ENCODE measurements around the gene SH2D7.

SH2D7 gene

DNA sequence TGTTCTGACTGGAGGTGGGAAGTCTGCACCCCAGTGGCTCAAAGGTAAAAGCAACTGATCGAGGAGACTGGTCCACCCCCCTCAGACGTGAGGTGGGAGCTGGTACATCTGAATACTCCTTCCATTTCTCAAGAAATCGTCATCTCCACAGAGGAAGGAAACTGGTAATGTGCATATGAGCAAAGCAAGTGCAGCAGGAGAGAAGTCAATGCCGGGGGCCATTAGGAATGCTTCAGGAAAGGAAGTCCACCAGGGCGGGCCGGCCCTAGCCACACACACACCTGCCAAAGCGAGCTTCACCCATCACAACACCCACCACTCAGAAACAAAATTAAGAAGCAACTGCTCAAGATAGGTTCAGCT, 23.3 kb upstream of the SH2D7 start (continued):
- TF ChIP-seq, protein P1, sequence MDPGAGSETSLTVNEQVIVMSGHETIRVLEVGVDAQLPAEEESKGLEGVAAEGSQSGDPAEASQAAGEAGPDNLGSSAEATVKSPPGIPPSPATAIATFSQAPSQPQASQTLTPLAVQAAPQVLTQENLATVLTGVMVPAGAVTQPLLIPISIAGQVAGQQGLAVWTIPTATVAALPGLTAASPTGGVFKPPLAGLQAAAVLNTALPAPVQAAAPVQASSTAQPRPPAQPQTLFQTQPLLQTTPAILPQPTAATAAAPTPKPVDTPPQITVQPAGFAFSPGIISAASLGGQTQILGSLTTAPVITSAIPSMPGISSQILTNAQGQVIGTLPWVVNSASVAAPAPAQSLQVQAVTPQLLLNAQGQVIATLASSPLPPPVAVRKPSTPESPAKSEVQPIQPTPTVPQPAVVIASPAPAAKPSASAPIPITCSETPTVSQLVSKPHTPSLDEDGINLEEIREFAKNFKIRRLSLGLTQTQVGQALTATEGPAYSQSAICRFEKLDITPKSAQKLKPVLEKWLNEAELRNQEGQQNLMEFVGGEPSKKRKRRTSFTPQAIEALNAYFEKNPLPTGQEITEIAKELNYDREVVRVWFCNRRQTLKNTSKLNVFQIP (CRISPR knock-in tag; IDR thresholded peaks at IDR 0.05; ENCODE audit: borderline replicate concordance, low read depth) = no peak
- TF ChIP-seq ZNF565 (CRISPR knock-in tag; conservative IDR thresholded peaks at IDR 0.05; ENCODE audit: low read depth) = no peak

DNA sequence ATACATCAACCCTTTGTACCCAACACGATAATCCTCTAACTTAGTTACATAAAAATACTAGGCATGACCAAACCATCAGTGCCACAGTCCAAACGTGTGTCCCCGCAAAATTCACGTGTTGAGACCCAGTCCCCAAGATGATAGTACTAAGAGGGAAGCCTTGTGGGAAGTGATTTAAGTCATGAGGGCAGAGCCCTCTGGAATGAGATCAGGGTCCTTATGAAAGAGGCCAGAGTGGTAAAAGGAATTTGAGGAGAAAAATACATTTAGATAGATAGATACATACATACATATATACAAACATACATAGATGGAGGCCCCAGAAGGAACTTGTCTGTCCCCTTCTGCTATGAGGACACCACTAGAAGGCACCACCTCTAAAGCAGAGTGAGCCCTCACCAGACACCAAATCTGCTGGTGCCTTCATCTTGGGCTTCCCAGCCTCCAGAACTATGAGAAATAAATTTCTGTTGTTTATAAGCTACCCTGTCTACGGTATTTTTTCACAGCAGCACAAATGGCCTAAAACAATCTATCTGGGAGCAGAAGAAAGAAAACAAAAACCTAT, 22.8 kb upstream of the SH2D7 start:
- TF ChIP-seq, protein P1 (CRISPR knock-in tag; IDR thresholded peaks at IDR 0.05; ENCODE audit: borderline replicate concordance, low read depth) = no peak
- no peak for TF ChIP-seq OSR1 (CRISPR knock-in tag; IDR thresholded peaks at IDR 0.05)
- no peak for TF ChIP-seq ZFP3 (CRISPR knock-in tag; IDR thresholded peaks at IDR 0.05)
- TF ChIP-seq CSDC2 (CRISPR knock-in tag; IDR thresholded peaks at IDR 0.05) = no peak
- TF ChIP-seq, protein P2, sequence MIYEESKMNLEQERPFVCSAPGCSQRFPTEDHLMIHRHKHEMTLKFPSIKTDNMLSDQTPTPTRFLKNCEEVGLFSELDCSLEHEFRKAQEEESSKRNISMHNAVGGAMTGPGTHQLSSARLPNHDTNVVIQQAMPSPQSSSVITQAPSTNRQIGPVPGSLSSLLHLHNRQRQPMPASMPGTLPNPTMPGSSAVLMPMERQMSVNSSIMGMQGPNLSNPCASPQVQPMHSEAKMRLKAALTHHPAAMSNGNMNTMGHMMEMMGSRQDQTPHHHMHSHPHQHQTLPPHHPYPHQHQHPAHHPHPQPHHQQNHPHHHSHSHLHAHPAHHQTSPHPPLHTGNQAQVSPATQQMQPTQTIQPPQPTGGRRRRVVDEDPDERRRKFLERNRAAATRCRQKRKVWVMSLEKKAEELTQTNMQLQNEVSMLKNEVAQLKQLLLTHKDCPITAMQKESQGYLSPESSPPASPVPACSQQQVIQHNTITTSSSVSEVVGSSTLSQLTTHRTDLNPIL (CRISPR knock-in tag; IDR thresholded peaks at IDR 0.05; ENCODE audit: low read depth) = no peak
- TF ChIP-seq, protein P3, sequence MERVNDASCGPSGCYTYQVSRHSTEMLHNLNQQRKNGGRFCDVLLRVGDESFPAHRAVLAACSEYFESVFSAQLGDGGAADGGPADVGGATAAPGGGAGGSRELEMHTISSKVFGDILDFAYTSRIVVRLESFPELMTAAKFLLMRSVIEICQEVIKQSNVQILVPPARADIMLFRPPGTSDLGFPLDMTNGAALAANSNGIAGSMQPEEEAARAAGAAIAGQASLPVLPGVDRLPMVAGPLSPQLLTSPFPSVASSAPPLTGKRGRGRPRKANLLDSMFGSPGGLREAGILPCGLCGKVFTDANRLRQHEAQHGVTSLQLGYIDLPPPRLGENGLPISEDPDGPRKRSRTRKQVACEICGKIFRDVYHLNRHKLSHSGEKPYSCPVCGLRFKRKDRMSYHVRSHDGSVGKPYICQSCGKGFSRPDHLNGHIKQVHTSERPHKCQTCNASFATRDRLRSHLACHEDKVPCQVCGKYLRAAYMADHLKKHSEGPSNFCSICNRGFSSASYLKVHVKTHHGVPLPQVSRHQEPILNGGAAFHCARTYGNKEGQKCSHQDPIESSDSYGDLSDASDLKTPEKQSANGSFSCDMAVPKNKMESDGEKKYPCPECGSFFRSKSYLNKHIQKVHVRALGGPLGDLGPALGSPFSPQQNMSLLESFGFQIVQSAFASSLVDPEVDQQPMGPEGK (CRISPR knock-in tag; IDR thresholded peaks at IDR 0.05; ENCODE audit: borderline replicate concordance) = no peak
- no peak for TF ChIP-seq ARNTL (CRISPR knock-in tag; IDR thresholded peaks at IDR 0.05; ENCODE audit: borderline replicate concordance, low read depth)
- TF ChIP-seq ZC3H10 (CRISPR knock-in tag; IDR thresholded peaks at IDR 0.05) = no peak
- no peak for TF ChIP-seq TOX (CRISPR knock-in tag; IDR thresholded peaks at IDR 0.05; ENCODE audit: borderline replicate concordance)
- no peak for TF ChIP-seq RARB (CRISPR knock-in tag; IDR thresholded peaks at IDR 0.05)
- no peak for TF ChIP-seq SNAI2 (CRISPR knock-in tag; IDR thresholded peaks at IDR 0.05)
- TF ChIP-seq PPARA (CRISPR knock-in tag; IDR thresholded peaks at IDR 0.05; ENCODE audit: borderline replicate concordance) = no peak
- TF ChIP-seq ZNF70 (CRISPR knock-in tag; IDR thresholded peaks at IDR 0.05) = no peak
- ATAC-seq = no peak

DNA sequence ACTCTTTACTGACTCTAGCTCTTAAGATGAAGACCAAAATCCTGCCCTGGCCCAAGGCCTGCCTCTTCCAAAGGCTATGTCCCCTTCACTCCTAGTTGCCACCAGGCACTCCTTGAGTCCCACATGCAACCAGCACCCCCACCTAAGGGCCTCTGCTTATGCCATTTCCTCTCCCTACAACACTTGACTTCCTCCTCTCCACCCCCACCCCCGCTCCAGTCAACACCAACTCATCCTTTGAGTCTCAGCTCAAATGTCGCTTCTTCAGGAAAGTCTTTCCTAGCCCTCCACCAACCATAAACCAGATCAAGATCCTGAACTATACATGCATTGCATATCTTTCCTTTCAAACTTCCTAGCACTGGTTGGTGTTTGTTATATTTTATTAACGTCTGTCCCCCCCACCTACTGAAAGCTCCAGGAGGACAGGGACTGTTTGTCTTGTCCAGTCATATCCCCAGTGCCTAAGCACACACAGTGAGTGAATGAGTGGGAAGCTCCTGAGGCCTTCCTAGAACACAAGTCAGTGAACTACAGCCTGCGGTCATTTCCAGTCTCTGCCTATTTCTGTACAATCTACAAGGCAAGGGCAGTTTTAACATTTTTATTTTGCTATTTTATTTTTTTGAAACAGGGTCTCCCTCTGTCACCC, 22.2 kb upstream of the SH2D7 start:
- TF ChIP-seq, protein P4, sequence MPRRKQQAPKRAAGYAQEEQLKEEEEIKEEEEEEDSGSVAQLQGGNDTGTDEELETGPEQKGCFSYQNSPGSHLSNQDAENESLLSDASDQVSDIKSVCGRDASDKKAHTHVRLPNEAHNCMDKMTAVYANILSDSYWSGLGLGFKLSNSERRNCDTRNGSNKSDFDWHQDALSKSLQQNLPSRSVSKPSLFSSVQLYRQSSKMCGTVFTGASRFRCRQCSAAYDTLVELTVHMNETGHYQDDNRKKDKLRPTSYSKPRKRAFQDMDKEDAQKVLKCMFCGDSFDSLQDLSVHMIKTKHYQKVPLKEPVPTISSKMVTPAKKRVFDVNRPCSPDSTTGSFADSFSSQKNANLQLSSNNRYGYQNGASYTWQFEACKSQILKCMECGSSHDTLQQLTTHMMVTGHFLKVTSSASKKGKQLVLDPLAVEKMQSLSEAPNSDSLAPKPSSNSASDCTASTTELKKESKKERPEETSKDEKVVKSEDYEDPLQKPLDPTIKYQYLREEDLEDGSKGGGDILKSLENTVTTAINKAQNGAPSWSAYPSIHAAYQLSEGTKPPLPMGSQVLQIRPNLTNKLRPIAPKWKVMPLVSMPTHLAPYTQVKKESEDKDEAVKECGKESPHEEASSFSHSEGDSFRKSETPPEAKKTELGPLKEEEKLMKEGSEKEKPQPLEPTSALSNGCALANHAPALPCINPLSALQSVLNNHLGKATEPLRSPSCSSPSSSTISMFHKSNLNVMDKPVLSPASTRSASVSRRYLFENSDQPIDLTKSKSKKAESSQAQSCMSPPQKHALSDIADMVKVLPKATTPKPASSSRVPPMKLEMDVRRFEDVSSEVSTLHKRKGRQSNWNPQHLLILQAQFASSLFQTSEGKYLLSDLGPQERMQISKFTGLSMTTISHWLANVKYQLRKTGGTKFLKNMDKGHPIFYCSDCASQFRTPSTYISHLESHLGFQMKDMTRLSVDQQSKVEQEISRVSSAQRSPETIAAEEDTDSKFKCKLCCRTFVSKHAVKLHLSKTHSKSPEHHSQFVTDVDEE (CRISPR knock-in tag; IDR thresholded peaks at IDR 0.05) = no peak
- TF ChIP-seq CSDC2 (CRISPR knock-in tag; IDR thresholded peaks at IDR 0.05) = no peak
- no peak for TF ChIP-seq RARB (CRISPR knock-in tag; IDR thresholded peaks at IDR 0.05)
- TF ChIP-seq, protein P3 (CRISPR knock-in tag; IDR thresholded peaks at IDR 0.05; ENCODE audit: borderline replicate concordance) = no peak
- TF ChIP-seq BACH2 (CRISPR knock-in tag; IDR thresholded peaks at IDR 0.05; ENCODE audit: borderline replicate concordance) = no peak
- no peak for TF ChIP-seq ZFP30 (CRISPR knock-in tag; IDR thresholded peaks at IDR 0.05)
- no peak for TF ChIP-seq GLIS3 (CRISPR knock-in tag; IDR thresholded peaks at IDR 0.05)
- TF ChIP-seq ZC3H10 (CRISPR knock-in tag; IDR thresholded peaks at IDR 0.05) = no peak
- no peak for TF ChIP-seq ZNF70 (CRISPR knock-in tag; IDR thresholded peaks at IDR 0.05)
- TF ChIP-seq ISL1 (CRISPR knock-in tag; IDR thresholded peaks at IDR 0.05) = no peak
- TF ChIP-seq, protein P2 (CRISPR knock-in tag; IDR thresholded peaks at IDR 0.05; ENCODE audit: low read depth) = no peak
- TF ChIP-seq SNAI2 (CRISPR knock-in tag; IDR thresholded peaks at IDR 0.05) = no peak
- no peak for ATAC-seq
